GM19328 (cell line): Measurements from ENCODE around the gene MYD88.
"Not testable (repeated sequence)": the region's sequence is repeated elsewhere in the genome, so short reads cannot be mapped to it uniquely, and the experiment has no call there.

ENCODE experiments used
- ATAC-seq: cut with Tn5 transposase; IDR thresholded peaks from one replicate; pipeline ENCODE4 v1.9.1; 2021; ENCODE audit warnings: mild to moderate bottlenecking, moderate library complexity; ENCODE audit not compliant: unreplicated experiment

Gene MYD88

GRCh38 chr3:38140326-38141172 is 2.1 kb downstream of the MYD88 start:
- ATAC-seq: no peak

- ATAC-seq: no peak
Measured at GRCh38 chr3:38141173-38141951, 2.9 kb downstream of the MYD88 start.

- no peak for ATAC-seq
Measured at GRCh38 chr3:38141952-38142273, 3.5 kb downstream of the MYD88 start.

- no peak for ATAC-seq
Measured at GRCh38 chr3:38142959-38143358, 4.5 kb downstream of the MYD88 start.

DNA sequence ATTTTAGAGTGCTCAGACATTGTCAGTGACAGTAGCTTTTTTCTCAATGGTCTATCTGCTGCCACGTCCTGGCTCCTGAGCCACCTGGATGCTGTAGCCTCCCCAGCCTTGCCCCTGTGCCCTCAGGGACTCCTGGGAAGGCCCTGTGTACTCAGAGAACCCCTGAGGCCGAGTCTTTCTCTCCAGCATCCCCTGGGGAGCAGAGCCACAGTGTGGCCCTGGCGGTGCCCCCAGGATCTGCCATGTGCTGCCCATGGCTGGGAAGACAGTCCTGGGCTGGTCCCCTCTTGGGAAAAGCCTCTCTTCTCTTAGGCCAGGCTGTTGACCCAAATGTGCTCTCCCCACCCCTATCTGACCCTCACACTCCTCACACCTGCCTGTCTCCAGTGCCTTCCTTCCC is 5.0 kb downstream of the MYD88 start:
- ATAC-seq: no peak

GRCh38 chr3:38146504-38146903 is 8.0 kb downstream of the MYD88 start:
- no peak for ATAC-seq

- ATAC-seq: no peak
Measured at GRCh38 chr3:38147421-38147820, 9.0 kb downstream of the MYD88 start.

- ATAC-seq: no peak
Measured at GRCh38 chr3:38148311-38148882, 9.9 kb downstream of the MYD88 start.

DNA sequence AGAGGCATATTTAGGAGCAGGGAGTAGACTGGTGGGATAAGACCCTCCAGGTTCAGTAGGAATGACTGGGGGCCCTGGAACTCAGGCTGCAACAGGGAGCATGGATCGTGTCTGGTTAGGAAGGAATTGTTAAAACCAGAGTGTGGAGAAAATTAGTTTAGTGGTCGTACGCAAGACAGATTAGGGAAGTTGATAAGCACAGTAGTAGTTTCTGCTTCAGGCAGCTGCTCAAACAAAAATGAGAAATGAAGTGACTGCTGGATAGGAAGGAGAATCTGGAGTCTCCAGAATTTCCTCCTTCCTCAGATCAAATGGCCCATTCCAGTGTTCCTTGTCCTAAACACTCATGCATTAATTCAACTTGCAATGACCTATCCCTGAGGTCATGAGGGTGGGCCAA is 11.2 kb downstream of the MYD88 start:
- ATAC-seq: no peak

DNA sequence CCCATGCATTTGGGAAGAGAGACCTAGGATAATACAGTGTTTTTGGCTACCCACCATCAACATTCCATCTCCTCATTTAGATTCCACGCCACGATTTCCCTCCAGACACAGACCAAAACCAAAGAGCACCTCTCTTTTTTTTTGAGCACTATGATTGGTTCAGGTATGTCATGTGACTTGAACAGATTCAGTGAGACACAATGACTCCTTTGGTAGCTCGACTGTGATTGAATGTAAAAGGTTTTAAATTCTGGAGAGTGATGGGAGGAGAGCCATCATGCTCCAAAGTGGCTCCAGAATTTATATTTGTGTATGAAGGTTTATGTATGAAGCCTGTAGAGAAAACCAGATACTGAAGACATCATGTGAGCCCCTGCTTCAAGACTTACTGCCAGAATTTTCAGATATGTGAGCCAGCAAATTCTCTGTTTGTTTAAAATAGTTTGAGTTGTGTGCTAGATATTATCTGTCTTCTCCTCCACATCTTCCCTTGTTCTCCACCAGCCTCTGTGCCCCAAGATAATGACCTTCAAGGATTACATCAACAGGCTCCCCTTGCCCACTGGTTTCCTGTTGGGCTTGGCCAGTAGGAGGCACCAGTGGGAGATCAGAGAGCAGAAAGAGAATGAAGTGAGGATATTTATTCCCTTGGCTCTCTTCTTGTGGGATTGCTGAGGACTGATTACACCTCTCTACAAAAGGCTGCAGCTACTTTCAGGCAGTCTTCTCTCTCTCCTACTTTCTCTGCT is 12.5 kb downstream of the MYD88 start:
- ATAC-seq: no peak

DNA sequence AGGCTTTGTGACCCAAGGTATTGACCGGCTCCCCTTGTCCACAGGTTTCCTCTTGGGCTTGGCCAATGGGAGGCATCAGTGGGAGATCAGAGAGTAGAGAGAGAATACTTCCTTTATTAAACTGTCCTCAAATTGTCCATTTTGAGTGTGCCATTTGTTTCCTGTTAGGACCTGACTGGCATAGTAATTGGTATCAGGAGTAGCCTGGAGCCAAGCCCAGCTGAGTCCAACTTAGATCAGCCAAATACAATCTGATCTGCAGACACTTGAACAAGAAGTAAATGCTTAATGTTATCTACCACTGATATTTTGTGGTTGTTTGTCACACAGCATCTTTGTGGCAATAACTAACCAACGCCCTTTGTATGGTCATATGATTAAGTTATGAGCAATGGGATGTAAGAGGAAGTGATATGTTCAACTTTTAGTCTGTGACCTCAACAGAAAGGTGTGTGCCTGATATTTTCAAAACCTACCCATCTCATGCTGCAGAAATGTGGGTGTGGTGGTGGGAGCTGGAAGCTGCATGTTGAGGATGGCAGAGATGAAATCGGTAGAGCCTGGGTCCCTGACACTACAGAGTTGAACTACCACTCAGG is 13.3 kb downstream of the MYD88 start:
- ATAC-seq: no peak

DNA sequence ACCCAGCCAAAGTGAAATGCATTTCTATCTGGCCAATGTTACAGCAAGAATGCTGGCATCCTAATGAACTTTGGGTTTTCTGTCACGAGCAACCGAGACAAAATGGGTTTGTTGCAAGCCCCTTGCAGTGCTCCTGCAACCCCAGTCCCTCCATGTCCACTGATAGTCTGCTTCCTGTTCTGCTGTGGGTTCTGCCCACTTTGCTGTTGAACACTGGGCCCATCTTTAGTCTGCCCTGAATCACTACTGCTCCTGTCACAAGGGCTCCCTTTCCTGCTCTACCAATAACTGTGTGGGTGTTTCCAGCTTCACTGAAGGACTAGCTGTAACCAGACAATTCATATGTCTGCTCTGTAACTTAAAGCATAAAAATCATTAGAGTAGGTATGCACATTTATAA is 14.1 kb downstream of the MYD88 start:
- no peak for ATAC-seq

DNA sequence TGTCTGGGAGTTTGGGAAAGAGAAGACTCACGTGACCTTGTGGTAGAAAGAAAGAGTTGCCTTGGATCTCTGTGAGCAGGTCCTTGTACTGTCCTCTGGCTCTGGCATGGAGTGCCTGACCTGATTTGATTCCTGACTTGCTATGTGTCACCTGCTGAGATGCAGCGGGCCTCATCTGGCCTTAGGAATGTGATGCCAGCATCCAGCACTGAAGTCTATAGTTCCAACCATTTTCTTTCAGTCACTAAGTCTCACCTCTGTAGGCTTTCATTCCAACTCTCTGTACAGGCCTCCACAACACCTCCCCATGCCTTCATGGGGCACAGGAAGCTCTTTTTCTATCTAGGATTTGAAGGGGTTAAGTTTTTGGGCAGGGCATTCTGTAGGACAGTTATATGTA is 14.8 kb downstream of the MYD88 start:
- ATAC-seq: no peak

DNA sequence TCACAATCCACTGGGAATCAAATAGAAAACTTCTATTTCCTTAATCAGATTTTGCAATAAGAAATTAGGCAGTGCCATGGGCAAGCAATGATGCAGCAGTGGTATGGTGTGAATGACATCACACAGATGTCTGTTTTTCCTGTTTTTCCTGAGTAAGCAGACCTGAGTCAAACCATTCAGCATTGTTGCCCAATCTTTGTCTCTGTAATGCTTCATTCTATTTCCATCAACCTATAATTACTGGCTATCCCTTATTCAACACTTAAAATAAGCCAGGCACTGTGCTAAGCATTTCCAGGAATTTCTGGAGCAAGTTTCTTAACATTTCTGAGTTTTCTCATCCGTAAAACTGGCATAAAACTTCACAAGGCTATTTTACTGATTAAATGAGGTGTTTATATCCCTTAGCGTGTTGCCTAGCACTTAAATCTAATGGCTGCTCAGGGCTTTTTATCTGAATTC is 15.6 kb downstream of the MYD88 start:
- ATAC-seq: no peak

DNA sequence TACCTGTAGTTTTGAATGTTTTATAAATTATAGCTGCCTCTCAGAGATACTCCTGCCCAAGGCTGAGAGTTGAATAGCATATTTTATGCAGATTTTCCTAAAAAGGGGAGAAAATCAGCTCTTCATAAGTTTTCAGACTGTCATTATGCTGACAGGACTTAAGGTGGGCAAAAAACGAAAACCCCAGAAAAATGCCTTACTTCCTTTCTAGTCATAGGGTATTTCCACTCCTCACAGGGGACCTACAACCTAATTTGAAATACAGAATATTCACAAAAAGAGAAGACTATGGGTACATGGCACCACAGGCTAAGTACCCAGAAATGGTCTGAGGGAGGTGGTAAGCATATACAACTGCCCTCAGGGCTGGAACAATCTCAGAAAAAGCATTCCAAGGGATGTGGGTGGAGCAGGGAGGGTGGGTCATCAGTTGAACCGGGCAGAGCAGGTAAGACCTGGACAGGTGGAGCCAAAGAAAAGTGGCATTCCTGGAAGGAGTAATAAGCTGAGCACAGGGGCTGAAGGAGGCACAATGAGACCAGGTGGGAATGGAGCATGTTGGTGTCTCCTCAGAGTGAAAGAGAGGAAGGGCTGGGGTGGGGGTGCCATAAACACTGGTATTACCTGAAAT is 16.3 kb downstream of the MYD88 start:
- no peak for ATAC-seq

GRCh38 chr3:38155825-38156224 is 17.4 kb downstream of the MYD88 start:
- ATAC-seq: no peak

DNA sequence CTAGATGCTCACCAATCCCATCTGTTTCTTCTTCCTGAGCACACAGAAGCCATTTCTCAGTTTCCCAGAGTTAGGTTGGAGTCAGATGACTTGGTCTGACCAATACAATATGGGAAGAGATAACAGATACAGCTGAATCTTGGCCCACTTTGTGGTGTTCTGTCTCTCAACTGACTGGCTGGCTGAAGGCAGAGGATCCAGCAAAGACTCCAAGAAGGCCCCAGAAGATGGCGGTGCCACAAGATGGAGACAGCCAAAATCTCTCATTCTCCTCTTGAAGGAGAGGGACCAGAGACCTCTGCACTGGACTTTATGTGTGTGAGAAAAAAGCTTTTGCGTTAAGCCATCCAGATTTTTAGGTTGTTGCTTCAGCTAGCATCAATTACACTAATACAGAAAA is 18.7 kb downstream of the MYD88 start:
- ATAC-seq: no peak

- ATAC-seq: no peak
Measured at GRCh38 chr3:38157595-38157994, 19.1 kb downstream of the MYD88 start.

DNA sequence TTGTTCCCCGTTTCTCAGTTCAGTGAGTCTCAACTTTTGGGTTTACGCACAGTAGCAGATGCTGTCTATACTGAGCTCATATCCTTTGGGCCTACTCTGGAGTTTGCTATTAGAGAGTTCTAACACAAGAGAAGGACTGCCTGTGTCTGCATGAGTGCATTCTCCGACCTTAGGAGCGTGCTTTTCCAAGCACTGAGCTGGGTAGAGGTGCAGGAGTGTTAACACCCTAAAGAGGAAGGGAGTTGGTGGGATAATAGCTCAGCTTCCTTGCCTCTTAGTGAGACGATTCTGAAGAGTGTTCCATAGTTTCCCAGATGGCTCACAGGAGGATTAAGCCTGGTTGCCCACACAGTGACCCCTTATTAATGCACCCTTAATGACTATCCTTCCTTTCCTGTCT is 20.0 kb downstream of the MYD88 start:
- ATAC-seq: no peak

GRCh38 chr3:38160704-38161103 is 22.2 kb downstream of the MYD88 start:
- not testable (repeated sequence) for ATAC-seq
